Stimulated activated CD8-positive, alpha-beta memory T cell treated with anti-CD3 and anti-CD28 coated beads, Interleukin-12 subunit alpha, Interleukin-12 subunit beta, amount 100 ng/mL, for 24 hours (primary cell): ENCODE measurements around the gene DDX10.

ENCODE experiments used
- DNase-seq: peaks from one replicate; pipeline ENCODE4 v3.0.0-alpha.2; 2020; ENCODE audit errors: extremely low read depth

DDX10 gene

DNA sequence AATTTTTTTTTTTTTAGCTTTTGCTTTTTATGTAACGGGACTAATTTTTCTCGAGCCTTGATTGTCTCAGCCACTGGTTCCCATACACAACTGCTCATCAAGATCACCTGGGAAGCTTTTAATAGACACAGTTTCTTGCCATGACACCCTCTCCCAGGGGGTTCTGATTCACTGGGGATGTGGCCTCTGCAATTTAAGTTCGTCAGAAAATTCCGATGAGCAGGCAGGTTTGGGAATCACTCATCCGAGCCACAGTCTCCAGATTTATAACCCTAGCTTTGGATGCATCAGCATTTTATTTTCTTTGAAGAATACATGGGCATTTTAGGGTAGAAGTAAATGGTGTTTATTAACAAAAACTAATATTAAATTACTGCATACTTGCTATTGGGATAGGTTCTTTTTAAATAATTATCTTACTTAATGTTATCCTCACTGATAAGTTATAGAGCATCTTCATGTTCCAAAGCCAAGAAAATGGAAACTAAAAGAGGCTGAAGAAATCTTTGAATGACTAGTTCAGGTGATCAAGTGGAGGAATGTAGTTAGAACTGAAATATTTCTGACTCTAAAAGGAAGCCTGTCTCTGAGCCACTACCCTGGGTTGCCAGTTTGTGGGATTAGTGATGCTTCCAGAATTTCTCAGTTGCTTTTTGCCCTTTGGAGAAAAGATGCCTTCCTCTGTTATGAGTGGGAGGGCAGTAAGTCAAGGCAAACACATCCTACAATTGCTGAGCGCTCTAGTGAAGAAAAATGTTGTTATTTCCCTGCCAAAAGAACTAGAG, 319.0 kb downstream of the DDX10 start:
- DNase-seq = no peak

DNA sequence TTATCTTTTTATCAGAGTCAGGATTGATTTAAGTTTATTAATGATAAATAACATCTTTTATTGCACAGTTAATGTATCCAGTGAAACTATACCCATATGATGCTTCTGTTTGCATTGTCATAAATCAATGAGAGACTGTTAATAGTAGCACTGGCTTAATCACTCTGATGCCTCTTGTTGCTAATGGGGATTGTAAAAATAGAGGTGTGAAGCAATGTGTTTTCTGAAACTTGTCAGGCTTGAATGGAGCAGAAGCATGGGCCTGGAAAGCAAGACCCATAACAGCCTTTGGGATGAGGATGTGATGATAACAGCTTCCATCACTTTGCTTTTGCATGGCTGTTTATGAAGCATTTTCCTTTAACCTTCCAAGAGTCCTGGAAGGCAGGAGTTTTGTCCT, 319.7 kb downstream of the DDX10 start:
- no peak for DNase-seq

GRCh38 chr11:108985236-108985944, 320.5 kb downstream of the DDX10 start:
- no peak for DNase-seq

GRCh38 chr11:108985945-108986279, 321.0 kb downstream of the DDX10 start:
- DNase-seq = no peak
